Measurements from ENCODE around the gene ATP1A3.
"Not testable (repeated sequence)": the region's sequence is repeated elsewhere in the genome, so short reads cannot be mapped to it uniquely, and the experiment has no call there.

ATP1A3 gene

GRCh38 chr19:42012747-42013146 lies 18.7 kb upstream of the ATP1A3 start:
- H3K27ac ChIP-seq; DNase-seq (ENCODE audit: low read depth, low spot score): not testable (repeated sequence)

DNA sequence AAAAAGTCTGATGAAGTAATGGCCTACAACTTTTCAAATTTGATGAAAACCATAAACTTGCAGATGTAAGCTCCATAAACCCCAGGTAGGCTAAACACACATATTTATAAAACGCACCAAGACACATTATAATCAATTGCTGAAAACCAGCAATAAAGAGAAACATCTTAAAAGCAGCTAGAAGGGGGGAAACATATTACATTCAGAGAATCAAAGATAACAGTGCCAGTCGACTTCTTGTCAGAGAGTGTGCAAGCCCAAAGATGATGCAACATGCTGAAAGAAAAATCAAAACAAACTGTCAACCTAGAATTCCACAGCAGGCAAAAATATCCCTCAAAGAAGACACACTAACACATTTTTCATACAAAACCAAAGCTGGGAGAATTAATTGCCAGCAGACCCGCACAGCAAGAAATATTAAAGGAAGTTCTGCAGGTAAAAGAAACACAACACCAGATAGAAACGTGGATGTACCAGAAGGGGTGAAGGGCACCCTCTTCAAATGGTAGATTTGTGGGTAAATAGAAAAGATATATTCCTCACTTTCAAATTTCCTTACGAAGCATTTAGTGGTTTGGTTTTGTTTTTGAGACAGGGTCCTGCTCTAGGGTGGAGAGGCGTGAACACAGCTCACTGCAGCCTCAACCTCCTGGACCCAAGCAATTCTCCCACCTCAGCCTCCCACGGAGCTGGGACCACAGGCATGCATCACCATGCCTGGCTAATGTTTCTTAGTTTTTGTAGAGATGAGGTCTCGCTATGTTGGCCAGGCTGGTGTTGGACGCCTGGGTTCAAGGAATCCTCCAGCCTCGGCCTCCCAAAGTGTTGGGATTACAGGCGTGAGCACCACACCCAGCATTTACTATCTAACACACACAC lies 16.5 kb upstream of the ATP1A3 start:
- no peak overlapping the region for H3K27ac ChIP-seq
- DNase-seq (ENCODE audit: low read depth, low spot score), result no peak

- H3K27ac ChIP-seq, result no peak overlapping the region
- no peak for DNase-seq (ENCODE audit: low read depth, low spot score)
These were observed 12.5 kb upstream of the ATP1A3 start for GRCh38 chr19:42006569-42006968.

DNA sequence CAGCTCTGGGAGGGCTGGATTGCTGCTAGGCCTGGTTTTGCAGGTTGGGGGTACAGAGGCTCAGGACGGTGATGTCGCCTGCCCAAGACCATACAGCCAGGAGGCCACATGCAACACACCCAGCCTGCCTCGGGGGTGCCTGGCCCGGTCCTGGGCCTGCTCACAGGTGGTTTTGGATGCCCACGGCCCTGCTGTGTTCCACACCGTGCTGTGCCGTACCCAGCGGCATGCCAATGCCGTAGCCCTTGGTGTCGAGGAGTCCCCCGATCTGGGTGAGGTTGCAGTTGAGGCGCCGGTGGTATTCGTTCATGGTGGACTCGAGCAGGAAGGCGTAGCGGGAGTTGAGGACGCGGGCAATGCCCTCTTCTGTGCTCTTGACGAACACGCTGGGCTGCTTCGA lies 11.5 kb upstream of the ATP1A3 start:
- DNase-seq (ENCODE audit: low read depth, low spot score), result no peak
- no peak overlapping the region for H3K27ac ChIP-seq

- no peak for DNase-seq (ENCODE audit: low read depth, low spot score)
- no peak overlapping the region for H3K27ac ChIP-seq
These were observed 9.7 kb upstream of the ATP1A3 start for GRCh38 chr19:42003506-42004294.

GRCh38 chr19:41999878-42000208 lies 5.8 kb upstream of the ATP1A3 start:
- no peak overlapping the region for H3K27ac ChIP-seq

DNA sequence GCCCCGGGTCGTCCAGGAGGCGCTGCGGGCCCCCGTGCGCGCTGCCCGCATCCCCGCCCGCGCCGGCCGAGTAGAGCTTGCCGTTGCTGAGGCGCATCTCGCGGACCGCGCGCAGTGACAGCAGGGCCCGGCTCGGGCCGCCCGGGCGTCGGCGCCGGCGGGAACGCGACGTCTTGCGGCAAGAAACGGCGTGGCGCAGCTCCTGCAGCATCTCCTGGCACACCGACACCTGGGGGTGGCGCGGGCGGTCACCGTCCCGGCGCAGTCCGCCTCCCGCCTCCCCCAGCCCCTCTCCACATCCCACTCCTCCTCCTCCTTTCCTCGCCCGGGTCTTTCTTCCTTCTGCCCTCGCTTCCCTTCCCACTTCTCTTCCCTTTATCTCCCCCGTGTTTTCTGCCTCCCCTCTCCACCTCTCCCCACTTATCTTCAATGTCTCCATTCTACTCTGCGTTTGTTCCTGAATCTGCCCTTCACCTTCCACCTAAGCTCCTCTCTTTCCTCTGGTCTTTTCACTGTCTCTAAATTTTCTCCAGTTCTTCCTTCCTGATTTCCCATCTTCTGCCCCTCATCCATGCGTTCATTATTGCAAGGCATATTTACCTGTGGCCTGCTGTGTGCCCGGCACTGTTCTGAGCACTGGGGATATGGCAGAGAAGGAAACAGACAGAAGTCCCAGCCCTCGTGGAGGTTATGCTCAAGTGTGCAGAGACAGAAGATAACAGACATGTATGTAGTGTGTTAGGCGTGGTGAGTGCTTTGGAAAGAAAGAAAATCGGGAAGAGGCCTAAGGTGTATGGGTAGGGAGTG lies 5.2 kb upstream of the ATP1A3 start:
- DNase-seq (ENCODE audit: low read depth, low spot score), result no peak
- H3K27ac ChIP-seq, result no peak overlapping the region

More at GRCh38 chr19:41999878-42000208, 5.8 kb upstream of the ATP1A3 start:
- DNase-seq (ENCODE audit: low read depth, low spot score), result no peak

- no peak for DNase-seq (ENCODE audit: low read depth, low spot score)
- no peak overlapping the region for H3K27ac ChIP-seq
These were observed 4.4 kb upstream of the ATP1A3 start for GRCh38 chr19:41998246-41999020.

DNA sequence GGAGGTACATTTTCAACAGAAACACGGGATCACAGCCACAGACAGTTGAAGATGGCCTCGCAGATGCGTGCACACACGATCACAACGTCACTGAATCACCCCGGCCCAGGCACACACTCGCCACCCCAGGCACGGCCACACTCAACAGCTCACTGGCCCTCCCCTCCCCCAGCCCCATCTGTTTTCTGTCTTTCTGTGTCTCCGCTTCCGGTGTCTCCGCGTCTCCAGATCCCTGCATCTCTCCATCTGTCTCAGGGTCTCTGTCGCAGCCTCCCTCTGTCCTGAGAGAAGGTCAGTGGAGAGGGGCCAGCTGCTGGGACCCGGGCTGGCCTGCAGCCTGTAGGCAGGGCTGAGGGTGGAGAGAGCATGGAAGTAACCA lies 3.8 kb upstream of the ATP1A3 start:
- no peak overlapping the region for H3K27ac ChIP-seq
- DNase-seq (ENCODE audit: low read depth, low spot score), result no peak

DNA sequence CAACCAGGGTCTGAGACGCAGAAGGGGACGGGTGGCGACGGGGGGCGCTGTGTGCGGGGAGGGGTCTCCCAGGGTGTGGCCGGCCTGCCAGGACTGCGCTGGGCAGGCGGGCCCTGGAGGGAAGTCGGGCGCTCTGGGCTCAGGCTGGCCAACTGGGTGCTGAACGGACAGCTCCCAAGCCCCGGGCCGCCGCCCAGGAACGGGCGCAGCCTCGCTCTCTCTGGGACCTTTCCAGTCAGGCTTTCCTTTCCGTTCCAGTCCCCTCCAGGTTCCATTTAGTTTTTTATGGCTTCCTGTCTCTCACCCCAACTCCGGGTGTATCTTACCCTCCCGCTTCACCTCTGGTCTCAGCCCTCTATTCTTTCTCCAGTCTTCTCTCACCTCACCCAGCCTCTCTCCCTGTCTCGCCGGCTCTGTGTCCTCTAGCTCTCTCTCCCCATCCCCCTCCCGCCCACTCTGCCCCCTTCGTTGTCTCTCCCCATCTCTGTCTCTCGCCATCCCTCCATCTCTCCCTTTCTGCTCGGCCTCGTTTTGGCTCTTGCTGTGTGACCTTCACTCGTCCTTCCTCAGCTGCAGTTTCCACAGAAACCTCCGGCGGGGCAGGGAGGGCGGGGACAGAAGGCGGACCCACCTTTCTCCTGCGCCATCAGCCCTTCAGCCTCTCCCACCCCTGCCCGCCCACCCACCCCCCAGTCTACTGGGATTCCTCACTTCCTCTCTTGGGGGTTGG lies 3.3 kb upstream of the ATP1A3 start:
- H3K27ac ChIP-seq, result no peak overlapping the region
- DNase-seq (ENCODE audit: low read depth, low spot score), result no peak

DNA sequence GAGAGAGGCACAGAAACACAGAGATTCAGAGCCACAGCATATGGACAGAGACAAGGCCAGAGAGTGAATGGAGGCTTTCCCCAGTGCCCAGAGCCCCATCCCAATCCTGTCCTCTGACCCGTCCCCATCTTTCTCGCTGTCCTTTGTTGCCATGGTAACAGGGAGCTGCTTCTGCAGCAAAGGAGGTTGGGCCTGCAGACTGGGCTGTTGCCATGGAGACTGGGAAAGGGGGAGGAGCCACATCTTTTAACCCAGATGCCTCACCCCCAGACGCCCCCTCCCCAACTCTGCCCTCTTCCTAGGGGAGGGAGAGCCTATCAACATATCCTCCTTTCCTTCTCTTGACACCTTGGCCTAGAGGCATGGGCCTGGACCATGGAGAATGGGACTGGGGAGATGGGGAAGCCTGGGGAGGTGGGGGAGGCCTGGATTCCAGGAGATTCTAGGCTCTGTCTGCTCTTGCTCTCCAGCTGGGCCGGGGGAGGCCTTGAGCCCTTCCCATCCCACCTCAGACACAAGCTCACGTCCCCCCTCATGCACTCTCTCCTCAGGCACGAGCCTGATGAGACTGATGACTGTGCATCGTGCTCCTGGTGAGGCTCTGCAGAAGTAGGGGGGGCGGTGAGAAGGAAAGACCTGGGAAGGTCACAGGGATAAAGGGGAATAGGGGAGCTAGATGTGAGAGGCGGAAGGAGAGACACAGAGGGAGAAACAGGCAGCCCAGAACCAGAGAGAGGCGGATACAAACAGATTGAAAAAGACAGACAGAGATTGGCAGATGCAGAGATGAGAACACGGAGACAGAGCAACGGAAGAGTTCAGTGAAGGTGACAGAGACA lies 2.1 kb upstream of the ATP1A3 start:
- no peak overlapping the region for H3K27ac ChIP-seq
- DNase-seq (ENCODE audit: low read depth, low spot score), result no peak

GRCh38 chr19:41994994-41995958 lies 1.2 kb upstream of the ATP1A3 start:
- no peak overlapping the region for H3K27ac ChIP-seq
- no peak for DNase-seq (ENCODE audit: low read depth, low spot score)

GRCh38 chr19:41994521-41994971 lies 516 bp upstream of the ATP1A3 start:
- no peak for DNase-seq (ENCODE audit: low read depth, low spot score)
- no peak overlapping the region for H3K27ac ChIP-seq

DNA sequence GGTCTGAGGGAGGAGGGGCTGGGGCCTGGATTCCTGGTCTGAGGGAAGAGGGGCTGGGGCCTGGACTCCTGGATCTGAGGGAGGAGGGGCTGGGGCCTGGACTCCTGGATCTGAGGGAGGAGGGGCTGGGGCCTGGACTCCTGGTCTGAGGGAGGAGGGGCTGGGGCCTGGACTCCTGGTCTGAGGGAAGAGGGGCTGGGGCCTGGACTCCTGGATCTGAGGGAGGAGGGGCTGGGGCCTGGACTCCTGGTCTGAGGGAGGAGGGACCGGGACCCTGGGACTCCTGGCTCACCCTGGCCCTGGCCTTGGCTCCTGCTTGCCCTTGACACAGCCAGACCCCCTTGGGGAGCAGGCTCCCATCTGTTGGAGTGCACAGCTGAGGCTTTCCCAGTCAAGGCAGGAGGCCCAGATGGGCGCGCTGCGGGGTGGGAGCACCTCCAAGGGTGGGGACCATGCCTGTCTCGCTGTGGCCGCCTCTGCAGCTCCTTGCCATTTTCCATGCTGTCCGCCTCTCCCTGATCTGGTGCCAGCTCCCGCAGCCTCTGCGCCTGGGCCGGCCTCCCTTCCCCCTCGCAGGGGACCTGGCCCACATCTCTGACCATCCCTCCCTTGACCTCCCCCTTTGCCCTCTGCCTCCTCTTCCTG lies 2.0 kb downstream of the ATP1A3 start:
- DNase-seq (ENCODE audit: low read depth, low spot score); H3K27ac ChIP-seq: not testable (repeated sequence)

- no peak for DNase-seq (ENCODE audit: low read depth, low spot score)
These were observed 3.0 kb downstream of the ATP1A3 start for GRCh38 chr19:41991025-41991424.

GRCh38 chr19:41990615-41991014 lies 3.4 kb downstream of the ATP1A3 start:
- no peak for DNase-seq (ENCODE audit: low read depth, low spot score)
- H3K27ac ChIP-seq, result no peak overlapping the region

More at GRCh38 chr19:41991025-41991424, 3.0 kb downstream of the ATP1A3 start:
- no peak overlapping the region for H3K27ac ChIP-seq

DNA sequence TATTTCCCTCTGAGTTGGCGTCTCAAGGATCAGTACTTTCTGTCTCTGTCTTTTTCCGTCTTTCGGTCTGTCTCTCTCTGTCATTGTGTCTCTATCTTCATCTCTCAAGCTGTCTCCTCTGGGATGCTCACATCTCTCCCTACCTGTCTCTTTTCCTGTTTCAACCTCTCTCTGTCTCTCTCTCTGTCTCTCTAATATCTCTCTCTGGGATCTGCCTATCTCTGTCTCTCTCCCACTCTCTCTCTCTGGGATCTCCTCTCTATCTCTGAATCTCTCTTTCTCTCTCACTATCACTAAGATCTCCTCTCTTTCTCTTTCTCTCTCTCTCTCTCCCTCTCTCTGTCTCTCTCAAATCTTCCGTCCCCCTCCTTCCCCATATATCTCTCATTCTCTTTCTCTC lies 4.0 kb downstream of the ATP1A3 start:
- no peak overlapping the region for H3K27ac ChIP-seq
- no peak for DNase-seq (ENCODE audit: low read depth, low spot score)
